Psoas muscle (tissue), 8 donors: ENCODE data around the gene CH25H. TPM values are rescaled to one million over a fixed set of nuclear protein-coding genes. Genes with fewer than 3 reads are reported as not detected.

Source experiments
- ATAC-seq, 4 donors: fragments of 200-7000 bp; cut with Tn5 transposase; one replicate each; pipeline ENCODE4 v1.9.1; 2020; ENCODE audit warnings: moderate library complexity in 3 of 4, mild to moderate bottlenecking in 2 of 4
- DNase-seq, 2 donors: peaks; one replicate each; pipeline ENCODE4 v3.0.0-alpha.2; 2020
- H3K27ac ChIP-seq: fragments of 200-600 bp; one replicate; pipeline ENCODE4 v1.8.0; 2022
- H3K27me3 ChIP-seq, 3 donors: fragments of 200-600 bp in 1 of 3; one replicate each; pipeline versions ENCODE4 v1.6.1 to v1.8.0; 2013 to 2022; ENCODE audit warnings: low read length in 2 of 3, mild to moderate bottlenecking in 2 of 3, moderate library complexity in 1 of 3; ENCODE audit not compliant: insufficient read depth in 3 of 3
- H3K36me3 ChIP-seq, 2 donors: fragments of 200-600 bp in 1 of 2; one replicate each; pipeline versions ENCODE4 v1.6.1 to v1.8.0; 2013 to 2022; ENCODE audit warnings: low read depth in 1 of 2, mild to moderate bottlenecking in 1 of 2, moderate library complexity in 1 of 2; ENCODE audit not compliant: insufficient read depth in 1 of 2
- H3K4me1 ChIP-seq: fragments of 200-600 bp; one replicate; pipeline ENCODE4 v1.8.0; 2022
- H3K4me3 ChIP-seq: fragments of 200-600 bp; one replicate; pipeline ENCODE4 v1.8.0; 2022; ENCODE audit warnings: mild to moderate bottlenecking
- H3K9me3 ChIP-seq: fragments of 200-600 bp; one replicate; pipeline ENCODE4 v1.8.0; 2022
- WGBS, 3 donors: extraction: QIAGEN DNeasy Blood & Tissue Kit; methylation state at CpG; one replicate each; pipeline versions ENCODE4 v1.1.6 to v1.1.7; 2013; 5-methylcytosine and 5-hydroxymethylcytosine counted together
- intact Hi-C, 2 donors: fragments of 100-400 bp; cut with DNase I; formaldehyde crosslinking; loops; one replicate each; pipeline versions ENCODE4 v1.11.0 to v1.14.2; 2022
- polyA plus RNA-seq, 3 donors: library from polyadenylated mRNA; stranded (reverse); fragments of 200-250 nt; gene quantifications; one replicate each; pipeline ENCODE4 v1.2.3, GENCODE V29; 2013
- total RNA-seq, 4 donors: library from RNA; stranded (reverse); fragmentation: NEBNext Ultra II Directional in 2 of 4; extraction: Animal tissue kit (Norgen Biotek cat#: 25700) in 2 of 4; gene quantifications; one replicate each; pipeline versions ENCODE4 v1.2.1 to v1.2.4, GENCODE V29; 2021 to 2023
- TF ChIP-seq, protein P1 (sequence below): fragments of 200-600 bp; IDR thresholded peaks from one replicate; pipeline ENCODE4 v1.8.0; 2022; ENCODE audit warnings: antibody characterized with exemption
- donor health status: healthy with polysubstance abuse.
- donor health status: DM: no; HTN: no; CAD: no; lungs with moderate emphysema.
- donor health status: Bipolar disorder and iron deficiency.
- donor health status: healthy.
- donor health status: DM: yes; HTN: yes; CAD: no.
- donor health status: DM: no; HTN: no; CAD: no.
- donor health status: DM: no; HTN: no; CAD: no.
- donor health status: DM: yes; HTN: yes; CAD: no.

CH25H gene
- total and polyA plus RNA-seq, 7 donors: 0.05 to 1.1 (median 0.25) TPM; not detected in 2

DNA sequence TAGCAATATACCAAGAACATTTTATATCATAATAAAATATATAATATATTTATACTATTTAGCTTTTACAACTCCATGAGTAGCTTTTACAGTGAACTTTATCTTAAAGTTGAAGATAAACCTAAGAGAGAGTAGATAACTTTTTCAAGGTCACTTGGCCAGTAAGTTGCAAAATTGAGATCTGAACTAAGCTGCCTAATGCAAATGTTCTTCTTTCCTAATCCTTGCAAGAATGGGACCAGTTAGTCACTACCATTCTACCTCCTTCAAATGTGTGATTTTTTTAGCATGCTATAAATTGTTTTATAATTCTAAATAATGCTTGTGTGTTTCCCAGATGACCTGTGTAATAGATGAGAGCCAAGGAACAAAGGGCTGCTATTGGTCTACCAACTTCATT, 47.8 kb downstream of the CH25H start:
- ATAC-seq (no peak), DNase-seq (no peak)
- Histone ChIP-seq H3K9me3 (no peaks in the 10 kb centered on the region), H3K4me1 (no peaks in the 10 kb centered on the region), H3K36me3 (no peaks in the 10 kb centered on the region), H3K27me3 (peaks cover 0 to 4% (median 0%) of the 10 kb centered on the region in 3 donors), H3K4me3 (no peak overlapping the region), H3K27ac (no peak overlapping the region)
- intact Hi-C loops: loop anchor here in 1 of 2 donors (5.0 kb wide), 1 partner anchor 503 kb away; no protein-coding TSS in a partner anchor
- TF ChIP-seq, protein P1, sequence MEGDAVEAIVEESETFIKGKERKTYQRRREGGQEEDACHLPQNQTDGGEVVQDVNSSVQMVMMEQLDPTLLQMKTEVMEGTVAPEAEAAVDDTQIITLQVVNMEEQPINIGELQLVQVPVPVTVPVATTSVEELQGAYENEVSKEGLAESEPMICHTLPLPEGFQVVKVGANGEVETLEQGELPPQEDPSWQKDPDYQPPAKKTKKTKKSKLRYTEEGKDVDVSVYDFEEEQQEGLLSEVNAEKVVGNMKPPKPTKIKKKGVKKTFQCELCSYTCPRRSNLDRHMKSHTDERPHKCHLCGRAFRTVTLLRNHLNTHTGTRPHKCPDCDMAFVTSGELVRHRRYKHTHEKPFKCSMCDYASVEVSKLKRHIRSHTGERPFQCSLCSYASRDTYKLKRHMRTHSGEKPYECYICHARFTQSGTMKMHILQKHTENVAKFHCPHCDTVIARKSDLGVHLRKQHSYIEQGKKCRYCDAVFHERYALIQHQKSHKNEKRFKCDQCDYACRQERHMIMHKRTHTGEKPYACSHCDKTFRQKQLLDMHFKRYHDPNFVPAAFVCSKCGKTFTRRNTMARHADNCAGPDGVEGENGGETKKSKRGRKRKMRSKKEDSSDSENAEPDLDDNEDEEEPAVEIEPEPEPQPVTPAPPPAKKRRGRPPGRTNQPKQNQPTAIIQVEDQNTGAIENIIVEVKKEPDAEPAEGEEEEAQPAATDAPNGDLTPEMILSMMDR: no peak

DNA sequence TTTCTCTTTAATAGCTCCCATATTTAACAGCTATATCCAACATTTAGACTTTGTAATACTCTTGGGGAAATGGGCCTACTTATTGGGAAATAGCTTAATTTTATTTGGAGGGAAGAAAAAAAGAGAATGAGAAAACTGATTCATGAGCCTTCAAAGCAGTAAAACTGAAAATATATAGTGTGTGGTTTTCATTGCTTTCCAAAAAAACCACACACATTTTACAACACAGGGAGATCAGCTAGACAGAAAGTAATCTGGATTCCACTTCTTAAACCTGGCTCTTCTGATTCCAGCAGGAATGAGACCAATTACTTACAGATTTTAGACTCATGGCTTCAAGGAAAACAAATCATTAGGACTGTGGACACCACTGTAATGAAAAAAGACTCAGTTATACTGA, 48.7 kb downstream of the CH25H start:
- intact Hi-C loops: loop anchor here in 1 of 2 donors (5.0 kb wide), 1 partner anchor 504 kb away; no protein-coding TSS in a partner anchor
- Histone ChIP-seq H3K4me1 (no peaks in the 10 kb centered on the region), H3K9me3 (no peaks in the 10 kb centered on the region), H3K4me3 (no peak overlapping the region), H3K27ac (no peak overlapping the region), H3K36me3 (no peaks in the 10 kb centered on the region), H3K27me3 (no peaks in the 10 kb centered on the region)
- ATAC-seq (no peak), DNase-seq (no peak)
- TF ChIP-seq, protein P1: no peak

DNA sequence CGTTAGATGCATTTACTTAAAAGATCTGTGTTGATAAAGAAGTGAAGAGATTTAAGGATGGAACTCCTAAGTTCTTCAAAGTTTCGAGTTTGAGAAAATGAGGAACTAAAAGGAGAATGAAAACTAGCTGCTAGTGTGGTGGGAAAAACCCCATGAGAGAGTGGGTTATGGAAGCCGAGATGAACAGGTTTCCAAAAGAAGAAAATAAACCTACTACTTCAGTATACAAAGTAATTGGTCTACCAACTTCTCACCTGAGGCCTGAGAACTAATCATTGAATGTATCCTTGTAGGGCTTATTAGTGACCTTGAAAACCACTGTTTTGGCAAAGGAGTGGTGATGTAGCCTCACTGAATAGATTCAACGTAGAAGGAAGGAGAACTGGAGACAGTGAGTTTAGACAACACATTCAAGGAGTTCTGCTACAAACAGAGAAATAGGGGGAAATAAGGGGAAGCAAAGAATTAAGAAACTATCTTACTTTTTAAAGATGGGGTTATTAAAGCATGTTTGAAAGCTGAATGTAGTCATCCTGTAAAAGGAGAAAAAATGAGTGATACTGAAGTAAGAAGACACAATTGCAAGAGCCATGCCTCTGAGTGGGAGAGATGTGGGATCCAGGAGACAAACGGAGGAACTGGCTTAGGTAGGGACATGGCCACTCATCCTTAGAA, 50.8 kb downstream of the CH25H start:
- Histone ChIP-seq H3K9me3 (no peaks in the 10 kb centered on the region), H3K27ac (no peak overlapping the region), H3K36me3 (no peaks in the 10 kb centered on the region), H3K27me3 (no peaks in the 10 kb centered on the region), H3K4me3 (no peak overlapping the region), H3K4me1 (no peaks in the 10 kb centered on the region)
- TF ChIP-seq, protein P1: no peak
- WGBS, 3 donors: 76 to 81% (median 80%) methylated on average over 5 of the region's 5 CpGs
- intact Hi-C loops: loop anchor here in 1 of 2 donors (5.0 kb wide), 1 partner anchor 506 kb away; no protein-coding TSS in a partner anchor
- ATAC-seq: no peak
- DNase-seq: no peak

Other genes starting within 250 kb of the CH25H start
- gene FAS, start 216.5 kb downstream of the CH25H start, total RNA-seq: 1 to 10 TPM; 1.6 to 3.8 (median 2.6) TPM
- 1 to 10 TPM; 1.1 to 3.8 (median 1.4) TPM for gene FAS, start 216.5 kb downstream of the CH25H start, polyA plus RNA-seq
- 10 to 100 TPM in 3 of 4 donors, 1 to 10 TPM in 1; 7.7 to 14.2 (median 12.3) TPM for gene LIPA, start 44.5 kb upstream of the CH25H start, total RNA-seq
- gene LIPA, start 44.5 kb upstream of the CH25H start, polyA plus RNA-seq: 10 to 100 TPM in 1 of 3 donors, 1 to 10 TPM in 2; 7.6 to 10.3 (median 8.2) TPM
- gene IFIT2, start 94.7 kb upstream of the CH25H start, total RNA-seq: 1 to 10 TPM; 1.2 to 4.2 (median 1.6) TPM
- gene IFIT2, start 94.7 kb upstream of the CH25H start, polyA plus RNA-seq: 1 to 10 TPM; 1.2 to 1.4 (median 1.3) TPM
- gene IFIT3, start 120.7 kb upstream of the CH25H start, total RNA-seq: 1 to 10 TPM; 2.7 to 7.1 (median 5.5) TPM
- 1 to 10 TPM; 2.0 to 4.6 (median 2.6) TPM for gene IFIT3, start 120.7 kb upstream of the CH25H start, polyA plus RNA-seq
- gene IFIT1B, start 170.7 kb upstream of the CH25H start, total RNA-seq: 1 to 10 TPM in 1 of 4 donors, not detected in 3; 1.4 TPM
- gene IFIT1B, start 170.7 kb upstream of the CH25H start, polyA plus RNA-seq: not detected
- gene IFIT1, start 185.3 kb upstream of the CH25H start, total RNA-seq: 10 to 100 TPM in 1 of 4 donors, 1 to 10 TPM in 3; 1.6 to 22.5 (median 4.3) TPM
- gene IFIT1, start 185.3 kb upstream of the CH25H start, polyA plus RNA-seq: 1 to 10 TPM; 1.8 to 4.2 (median 2.7) TPM
- 1 to 10 TPM; 2.8 to 6.9 (median 3.9) TPM for gene IFIT5, start 207.3 kb upstream of the CH25H start, total RNA-seq
- gene IFIT5, start 207.3 kb upstream of the CH25H start, polyA plus RNA-seq: 1 to 10 TPM; 2.0 to 5.2 (median 2.5) TPM